HepG2 (cell line): ENCODE results near the gene AMPD2. TPM values are rescaled to one million over a fixed set of nuclear protein-coding genes. Genes with fewer than 3 reads are reported as not detected.

Source experiments
- CREM ChIP-seq, 2 experiments: sonication (generic) in 1 of 2; formaldehyde crosslinking in 1 of 2; IDR thresholded peaks; 2 replicates each; pipeline versions ENCODE4 v1.4.0 to v1.6.1; 2016 to 2020; ENCODE audit warnings: antibody characterized with exemption in 1 of 2, mild to moderate bottlenecking in 1 of 2, missing genetic modification reagents in 1 of 2
- FOSL2 ChIP-seq: sonication (generic); formaldehyde crosslinking; IDR thresholded peaks from 2 replicates; pipeline ENCODE4 v1.4.0; 2020; ENCODE audit warnings: missing genetic modification reagents
- GATAD2A ChIP-seq: IDR thresholded peaks from 2 replicates; pipeline ENCODE4 v1.6.1; 2016
- IRF2 ChIP-seq: IDR thresholded peaks from 2 replicates; pipeline ENCODE4 v1.6.1; 2018; ENCODE audit warnings: missing genetic modification reagents, missing compliant biosample characterization
- KDM3A ChIP-seq: IDR thresholded peaks from 2 replicates; pipeline ENCODE4 v1.6.1; 2018; ENCODE audit warnings: low read depth, missing compliant biosample characterization
- MED1 ChIP-seq: sonication (generic); formaldehyde crosslinking; IDR thresholded peaks from 2 replicates; pipeline ENCODE4 v1.4.0; 2020; ENCODE audit warnings: missing genetic modification reagents
- MIER3 ChIP-seq: IDR thresholded peaks from 2 replicates; pipeline ENCODE4 v1.6.1; 2016; ENCODE audit warnings: missing compliant biosample characterization, borderline replicate concordance
- NR2C2 ChIP-seq: sonication (generic); formaldehyde crosslinking; IDR thresholded peaks from 2 replicates; pipeline ENCODE4 v1.4.0; 2020; ENCODE audit warnings: missing genetic modification reagents, mild to moderate bottlenecking, moderate library complexity, borderline replicate concordance
- POGZ ChIP-seq: sonication (generic); formaldehyde crosslinking; IDR thresholded peaks from 2 replicates; pipeline ENCODE4 v1.4.0; 2020; ENCODE audit warnings: mild to moderate bottlenecking, missing genetic modification reagents
- PPARG ChIP-seq: conservative IDR thresholded peaks from 2 replicates; pipeline ENCODE4 v1.6.1; 2016; ENCODE audit warnings: missing biosample characterization, missing genetic modification reagents
- SMC3 ChIP-seq: IDR thresholded peaks from 2 replicates; pipeline ENCODE4 v1.6.1; 2011; ENCODE audit warnings: low read length, improper control_type of control experiment
- ZNF362 ChIP-seq: sonication (generic); formaldehyde crosslinking; IDR thresholded peaks from 2 replicates; pipeline ENCODE4 v1.4.0; 2020; ENCODE audit warnings: missing genetic modification reagents, mild to moderate bottlenecking, borderline replicate concordance
- ZNF468 ChIP-seq: sonication (generic); formaldehyde crosslinking; IDR thresholded peaks from 2 replicates; pipeline ENCODE4 v1.8.0; 2022; ENCODE audit warnings: mild to moderate bottlenecking, moderate library complexity, missing genetic modification reagents
- ZNF7 ChIP-seq: IDR thresholded peaks from 2 replicates; pipeline ENCODE4 v1.6.1; 2016; ENCODE audit warnings: missing biosample characterization, missing genetic modification reagents
- ZNF788 ChIP-seq: sonication (generic); formaldehyde crosslinking; IDR thresholded peaks from 2 replicates; pipeline ENCODE4 v1.5.0; 2020; ENCODE audit warnings: mild to moderate bottlenecking, missing genetic modification reagents, borderline replicate concordance
- polyA plus RNA-seq, 8 experiments: library from polyadenylated mRNA; depleted of rRNA in 3 of 8; stranded (reverse) in 7 of 8; unstranded in 1 of 8; fragments of >200 nt; fragmentation: Illumina TruSeq in 4 of 8; extraction: Trizol in 4 of 8; gene quantifications; 2 replicates each; pipeline versions ENCODE4 v1.2.1 to v1.2.3, GENCODE V29; 2011 to 2016; ENCODE audit warnings: low read depth in 4 of 8, missing spikeins in 1 of 8, mixed read lengths in 1 of 8; ENCODE audit not compliant: insufficient read depth in 1 of 8
- total RNA-seq, 5 experiments: library from RNA; depleted of rRNA; stranded (reverse); fragments of >200 nt; fragmentation: Illumina TruSeq; extraction: Trizol; gene quantifications; 2 replicates each; pipeline ENCODE4 v1.2.3, GENCODE V29; 2016; ENCODE audit warnings: low read depth in 1 of 5
- TF ChIP-seq, protein P1 (sequence below): sonication (generic); formaldehyde crosslinking; IDR thresholded peaks from 2 replicates; pipeline ENCODE4 v1.5.0; 2020; ENCODE audit warnings: mild to moderate bottlenecking, missing genetic modification reagents, borderline replicate concordance
- TF ChIP-seq, protein P2 (sequence below): sonication (generic); formaldehyde crosslinking; IDR thresholded peaks from 2 replicates; pipeline ENCODE4 v1.4.0; 2020; ENCODE audit warnings: missing genetic modification reagents
- TF ChIP-seq, protein P3 (sequence below): sonication (generic); formaldehyde crosslinking; conservative IDR thresholded peaks from 2 replicates; pipeline ENCODE4 v1.4.0; 2020; ENCODE audit warnings: mild to moderate bottlenecking, missing genetic modification reagents, moderate library complexity
- TF ChIP-seq, protein P4 (sequence below): IDR thresholded peaks from 2 replicates; pipeline ENCODE4 v1.6.1; 2016; ENCODE audit warnings: missing compliant biosample characterization, missing genetic modification reagents, borderline replicate concordance
- TF ChIP-seq, protein P5 (sequence below): sonication (generic); formaldehyde crosslinking; IDR thresholded peaks from 2 replicates; pipeline ENCODE4 v1.4.0; 2020; ENCODE audit warnings: mild to moderate bottlenecking, missing genetic modification reagents

Gene AMPD2
- total and polyA plus RNA-seq, 2 of the 13 experiments (the other 11 are each of a cell fraction or from before 2014, with no cell fraction given), result 62.3 to 82.0 TPM

DNA sequence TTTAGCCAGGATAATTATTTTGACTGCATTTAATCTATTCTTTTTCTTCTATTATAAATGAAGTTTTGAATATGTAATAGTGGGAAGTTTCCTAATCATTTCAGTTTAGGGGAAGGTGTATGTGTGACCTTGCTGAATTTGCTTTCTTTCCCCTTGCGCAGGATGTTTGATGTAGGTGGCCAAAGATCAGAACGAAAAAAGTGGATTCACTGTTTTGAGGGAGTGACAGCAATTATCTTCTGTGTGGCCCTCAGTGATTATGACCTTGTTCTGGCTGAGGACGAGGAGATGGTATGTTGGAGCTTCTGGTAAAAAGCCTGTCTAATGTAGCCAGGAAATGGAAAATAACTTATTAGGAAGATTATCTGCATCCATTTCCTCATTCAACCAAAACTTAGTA lies 33.6 kb upstream of the AMPD2 start (continued):
- TF ChIP-seq, protein P1, sequence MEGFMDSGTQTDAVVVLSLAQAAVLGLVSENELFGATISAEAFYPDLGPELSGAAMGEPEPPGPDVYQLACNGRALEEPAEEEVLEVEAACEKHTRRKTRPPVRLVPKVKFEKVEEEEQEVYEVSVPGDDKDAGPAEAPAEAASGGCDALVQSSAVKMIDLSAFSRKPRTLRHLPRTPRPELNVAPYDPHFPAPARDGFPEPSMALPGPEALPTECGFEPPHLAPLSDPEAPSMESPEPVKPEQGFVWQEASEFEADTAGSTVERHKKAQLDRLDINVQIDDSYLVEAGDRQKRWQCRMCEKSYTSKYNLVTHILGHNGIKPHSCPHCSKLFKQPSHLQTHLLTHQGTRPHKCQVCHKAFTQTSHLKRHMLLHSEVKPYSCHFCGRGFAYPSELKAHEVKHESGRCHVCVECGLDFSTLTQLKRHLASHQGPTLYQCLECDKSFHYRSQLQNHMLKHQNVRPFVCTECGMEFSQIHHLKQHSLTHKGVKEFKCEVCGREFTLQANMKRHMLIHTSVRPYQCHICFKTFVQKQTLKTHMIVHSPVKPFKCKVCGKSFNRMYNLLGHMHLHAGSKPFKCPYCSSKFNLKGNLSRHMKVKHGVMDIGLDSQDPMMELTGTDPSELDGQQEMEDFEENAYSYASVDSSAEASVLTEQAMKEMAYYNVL (CRISPR knock-in tag), result peak; percentile 54; the same call in 1 of the 2 replicates
- peak; percentile 40; the same call in 1 of the 2 replicates for TF ChIP-seq IRF2
- no peak for TF ChIP-seq SMC3
- TF ChIP-seq MED1 (CRISPR knock-in tag), result peak; percentile 71
- 0 out of 2 replicates have a peak, but pooled peaks have one; percentile 31 for TF ChIP-seq CREM (IDR thresholded peaks at IDR 0.05)
- TF ChIP-seq CREM (CRISPR knock-in tag; IDR thresholded peaks at IDR 0.05), result no peak
- no peak for TF ChIP-seq MIER3
- TF ChIP-seq KDM3A, result no peak
- TF ChIP-seq NR2C2 (CRISPR knock-in tag), result peak; percentile 47; the same call in 1 of the 2 replicates
- TF ChIP-seq FOSL2, result 0 out of 2 replicates have a peak, but pooled peaks have one; percentile 14
- TF ChIP-seq ZNF7 (CRISPR knock-in tag), result no peak
- no peak for TF ChIP-seq ZNF468 (CRISPR knock-in tag)
- peak; percentile 36; the same call in 1 of the 2 replicates for TF ChIP-seq POGZ (CRISPR knock-in tag)
- peak; percentile 66 for TF ChIP-seq GATAD2A (CRISPR knock-in tag)
- 0 out of 2 replicates have a peak, but pooled peaks have one; percentile 25 for TF ChIP-seq ZNF788
- TF ChIP-seq, protein P2, sequence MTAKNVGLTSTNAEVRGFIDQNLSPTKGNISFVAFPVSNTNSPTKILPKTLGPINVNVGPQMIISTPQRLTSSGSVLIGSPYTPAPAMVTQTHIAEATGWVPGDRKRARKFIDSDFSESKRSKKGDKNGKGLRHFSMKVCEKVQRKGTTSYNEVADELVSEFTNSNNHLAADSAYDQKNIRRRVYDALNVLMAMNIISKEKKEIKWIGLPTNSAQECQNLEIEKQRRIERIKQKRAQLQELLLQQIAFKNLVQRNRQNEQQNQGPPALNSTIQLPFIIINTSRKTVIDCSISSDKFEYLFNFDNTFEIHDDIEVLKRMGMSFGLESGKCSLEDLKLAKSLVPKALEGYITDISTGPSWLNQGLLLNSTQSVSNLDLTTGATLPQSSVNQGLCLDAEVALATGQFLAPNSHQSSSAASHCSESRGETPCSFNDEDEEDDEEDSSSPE, result 0 out of 2 replicates have a peak, but pooled peaks have one; percentile 29
- peak; percentile 88 for TF ChIP-seq ZNF362 (CRISPR knock-in tag)
- TF ChIP-seq, protein P3, sequence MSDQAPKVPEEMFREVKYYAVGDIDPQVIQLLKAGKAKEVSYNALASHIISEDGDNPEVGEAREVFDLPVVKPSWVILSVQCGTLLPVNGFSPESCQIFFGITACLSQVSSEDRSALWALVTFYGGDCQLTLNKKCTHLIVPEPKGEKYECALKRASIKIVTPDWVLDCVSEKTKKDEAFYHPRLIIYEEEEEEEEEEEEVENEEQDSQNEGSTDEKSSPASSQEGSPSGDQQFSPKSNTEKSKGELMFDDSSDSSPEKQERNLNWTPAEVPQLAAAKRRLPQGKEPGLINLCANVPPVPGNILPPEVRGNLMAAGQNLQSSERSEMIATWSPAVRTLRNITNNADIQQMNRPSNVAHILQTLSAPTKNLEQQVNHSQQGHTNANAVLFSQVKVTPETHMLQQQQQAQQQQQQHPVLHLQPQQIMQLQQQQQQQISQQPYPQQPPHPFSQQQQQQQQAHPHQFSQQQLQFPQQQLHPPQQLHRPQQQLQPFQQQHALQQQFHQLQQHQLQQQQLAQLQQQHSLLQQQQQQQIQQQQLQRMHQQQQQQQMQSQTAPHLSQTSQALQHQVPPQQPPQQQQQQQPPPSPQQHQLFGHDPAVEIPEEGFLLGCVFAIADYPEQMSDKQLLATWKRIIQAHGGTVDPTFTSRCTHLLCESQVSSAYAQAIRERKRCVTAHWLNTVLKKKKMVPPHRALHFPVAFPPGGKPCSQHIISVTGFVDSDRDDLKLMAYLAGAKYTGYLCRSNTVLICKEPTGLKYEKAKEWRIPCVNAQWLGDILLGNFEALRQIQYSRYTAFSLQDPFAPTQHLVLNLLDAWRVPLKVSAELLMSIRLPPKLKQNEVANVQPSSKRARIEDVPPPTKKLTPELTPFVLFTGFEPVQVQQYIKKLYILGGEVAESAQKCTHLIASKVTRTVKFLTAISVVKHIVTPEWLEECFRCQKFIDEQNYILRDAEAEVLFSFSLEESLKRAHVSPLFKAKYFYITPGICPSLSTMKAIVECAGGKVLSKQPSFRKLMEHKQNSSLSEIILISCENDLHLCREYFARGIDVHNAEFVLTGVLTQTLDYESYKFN (CRISPR knock-in tag), result peak; percentile 90
- peak; percentile 53 for TF ChIP-seq PPARG (CRISPR knock-in tag)
- TF ChIP-seq, protein P4, sequence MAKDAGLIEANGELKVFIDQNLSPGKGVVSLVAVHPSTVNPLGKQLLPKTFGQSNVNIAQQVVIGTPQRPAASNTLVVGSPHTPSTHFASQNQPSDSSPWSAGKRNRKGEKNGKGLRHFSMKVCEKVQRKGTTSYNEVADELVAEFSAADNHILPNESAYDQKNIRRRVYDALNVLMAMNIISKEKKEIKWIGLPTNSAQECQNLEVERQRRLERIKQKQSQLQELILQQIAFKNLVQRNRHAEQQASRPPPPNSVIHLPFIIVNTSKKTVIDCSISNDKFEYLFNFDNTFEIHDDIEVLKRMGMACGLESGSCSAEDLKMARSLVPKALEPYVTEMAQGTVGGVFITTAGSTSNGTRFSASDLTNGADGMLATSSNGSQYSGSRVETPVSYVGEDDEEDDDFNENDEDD (CRISPR knock-in tag), result no peak
- TF ChIP-seq, protein P5, sequence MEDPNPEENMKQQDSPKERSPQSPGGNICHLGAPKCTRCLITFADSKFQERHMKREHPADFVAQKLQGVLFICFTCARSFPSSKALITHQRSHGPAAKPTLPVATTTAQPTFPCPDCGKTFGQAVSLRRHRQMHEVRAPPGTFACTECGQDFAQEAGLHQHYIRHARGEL (CRISPR knock-in tag), result no peak
